GM12878 (cell line): ENCODE results near the gene BATF.

Source experiments
- ATF7 ChIP-seq: fragments of 450-650 bp; IDR thresholded peaks from 2 replicates; pipeline ENCODE4 v1.6.1; 2016; ENCODE audit warnings: low read depth, mild to moderate bottlenecking
- CTCF ChIP-seq, 3 experiments: IDR thresholded peaks in 2 of 3; conservative IDR thresholded peaks in 1 of 3; 2 replicates each; pipeline ENCODE4 v1.5.1; 2011; ENCODE audit warnings: low read depth in 3 of 3, low read length in 3 of 3, mild to moderate bottlenecking in 3 of 3, control low read depth in 2 of 3, moderate library complexity in 2 of 3, inconsistent platforms in 1 of 3, mixed read lengths in 1 of 3; ENCODE audit not compliant: control insufficient read depth in 2 of 3, insufficient read depth in 1 of 3; ENCODE audit errors: extremely low read depth in 1 of 3
- E4F1 ChIP-seq: fragments of 450-650 bp; IDR thresholded peaks from 2 replicates; pipeline ENCODE4 v1.6.1; 2018; ENCODE audit warnings: borderline replicate concordance, mild to moderate bottlenecking; ENCODE audit not compliant: partially characterized antibody
- EZH2 ChIP-seq: IDR thresholded peaks from 2 replicates; pipeline ENCODE4 v1.6.1; 2012; ENCODE audit warnings: low read depth, mild to moderate bottlenecking, control low read depth, inconsistent platforms, low read length, borderline replicate concordance; ENCODE audit not compliant: control insufficient read depth
- MAX ChIP-seq: IDR thresholded peaks from 2 replicates; pipeline ENCODE4 v1.6.1; 2012; ENCODE audit warnings: low read depth, low read length, improper control_type of control experiment
- NFXL1 ChIP-seq: fragments of 450-650 bp; IDR thresholded peaks from 2 replicates; pipeline ENCODE4 v1.6.1; 2017; ENCODE audit warnings: antibody characterized with exemption, mild to moderate bottlenecking, borderline replicate concordance
- NR2C2 ChIP-seq: IDR thresholded peaks from 2 replicates; pipeline ENCODE4 v1.6.1; 2011; ENCODE audit warnings: borderline replicate concordance, low read depth; ENCODE audit not compliant: control insufficient read depth, insufficient read length
- REST ChIP-seq: IDR thresholded peaks from 2 replicates; pipeline ENCODE4 v1.6.1; 2012; ENCODE audit warnings: mild to moderate bottlenecking, low read depth, low read length
- SMAD1 ChIP-seq: fragments of 450-650 bp; IDR thresholded peaks from 2 replicates; pipeline ENCODE4 v1.6.1; 2018; ENCODE audit warnings: mild to moderate bottlenecking, low read depth; ENCODE audit not compliant: partially characterized antibody
- SMC3 ChIP-seq: IDR thresholded peaks from 2 replicates; pipeline ENCODE4 v1.6.1; 2011; ENCODE audit warnings: low read length, improper control_type of control experiment, borderline replicate concordance
- STAT1 ChIP-seq: fragments of 450-650 bp; conservative IDR thresholded peaks from 2 replicates; pipeline ENCODE4 v1.6.1; 2014; ENCODE audit warnings: antibody characterized with exemption, mild to moderate bottlenecking
- ZNF384 ChIP-seq: IDR thresholded peaks from 2 replicates; pipeline ENCODE4 v1.6.1; 2012; ENCODE audit warnings: low read depth, mild to moderate bottlenecking, low read length, improper control_type of control experiment, borderline replicate concordance

- TF ChIP-seq SMC3 = no peak
- no peak for TF ChIP-seq SMAD1
- TF ChIP-seq NFXL1 = no peak
- TF ChIP-seq CTCF (IDR thresholded peaks at IDR 0.05 in 2 of 3, conservative IDR thresholded peaks at IDR 0.05 in 1 of 3; ENCODE audit: control insufficient read depth in 2 of 3, extremely low read depth in 1 of 3, insufficient read depth in 1 of 3, low read depth in 3 of 3, low read length in 3 of 3) = no peak
- no peak for TF ChIP-seq STAT1
- TF ChIP-seq E4F1 = no peak
- no peak for TF ChIP-seq EZH2
- no peak for TF ChIP-seq REST
- TF ChIP-seq MAX = no peak
- TF ChIP-seq NR2C2 = no peak
- TF ChIP-seq ZNF384 = no peak
- no peak for TF ChIP-seq ATF7
Observed at GRCh38 chr14:75553157-75553556, 30.9 kb downstream of the BATF start.
